ENCODE data around the gene CDKN2B.

CDKN2B gene

DNA sequence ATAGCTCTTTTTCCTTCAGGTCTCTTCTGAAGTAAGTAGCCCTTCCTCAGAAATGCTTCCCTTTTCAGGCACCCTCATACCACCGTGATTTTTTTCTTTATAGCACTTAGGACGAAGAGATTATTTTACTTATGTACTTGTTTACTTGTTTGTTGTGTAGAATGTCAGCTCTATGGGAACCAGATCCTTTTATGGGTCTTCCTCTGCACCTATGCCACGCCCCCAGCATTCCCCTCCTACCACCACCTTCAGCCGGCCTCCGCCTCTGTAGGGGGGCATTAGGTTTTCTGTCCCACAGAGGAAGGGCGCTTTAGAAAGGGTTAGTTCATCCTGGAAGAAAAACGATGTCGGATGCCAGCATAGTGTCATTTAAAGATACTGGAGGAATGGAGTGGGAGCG is 12.7 kb downstream of the CDKN2B start:
- H3K4me3 ChIP-seq (ENCODE audit: low read depth, low read length) = peak overlapping the region; percentile 75
- no peak for TF ChIP-seq CTCF (conservative IDR thresholded peaks at IDR 0.05; ENCODE audit: low read depth, low read length)
- peak; percentile 27 for DNase-seq (ENCODE audit: low read depth)

DNA sequence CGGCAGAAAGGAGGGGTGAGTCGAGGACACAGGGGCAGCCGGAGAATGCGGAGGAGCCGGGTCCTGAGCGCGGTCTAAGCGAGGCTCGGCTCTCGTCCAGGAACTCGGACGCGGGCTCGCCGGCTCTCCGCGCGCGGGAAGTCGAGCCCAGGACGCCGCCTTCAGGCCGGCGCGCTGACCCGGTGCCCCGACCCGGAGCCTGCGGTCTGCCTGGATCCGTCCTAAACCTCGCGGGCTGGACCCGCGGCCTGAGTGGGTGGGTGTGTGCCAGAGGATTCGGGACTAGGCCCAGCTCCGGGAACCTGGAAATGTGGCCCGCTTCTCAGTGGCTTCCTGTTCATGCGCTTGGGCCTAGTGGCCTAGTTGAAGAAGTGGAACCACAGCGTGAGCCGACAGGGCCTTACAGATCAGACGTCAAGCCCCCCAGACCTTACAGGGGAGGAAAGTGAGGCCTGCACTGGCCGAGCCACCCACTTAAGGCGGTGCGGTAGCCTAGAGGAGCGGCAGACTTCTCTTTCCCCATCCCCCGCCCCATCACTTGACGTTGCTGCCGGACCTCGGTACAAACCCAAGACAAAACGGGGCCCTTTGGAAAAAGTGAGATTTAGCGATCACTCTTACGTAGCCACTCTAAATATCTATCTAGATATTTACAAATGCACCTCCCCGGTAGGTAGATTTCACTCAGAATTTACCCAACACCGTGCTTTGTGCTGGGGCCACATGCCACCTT is 13.3 kb downstream of the CDKN2B start:
- TF ChIP-seq CTCF (conservative IDR thresholded peaks at IDR 0.05; ENCODE audit: low read depth, low read length) = peak; percentile 29
- DNase-seq (ENCODE audit: low read depth) = peak; percentile 74
- H3K4me3 ChIP-seq (ENCODE audit: low read depth, low read length) = peak overlapping the region; percentile 75

- TF ChIP-seq CTCF (conservative IDR thresholded peaks at IDR 0.05; ENCODE audit: low read depth, low read length) = no peak
- peak overlapping the region; percentile 75 for H3K4me3 ChIP-seq (ENCODE audit: low read depth, low read length)
- DNase-seq (ENCODE audit: low read depth) = peak; percentile 76
Observed at GRCh38 chr9:21995006-21995665, 14.0 kb downstream of the CDKN2B start.

DNA sequence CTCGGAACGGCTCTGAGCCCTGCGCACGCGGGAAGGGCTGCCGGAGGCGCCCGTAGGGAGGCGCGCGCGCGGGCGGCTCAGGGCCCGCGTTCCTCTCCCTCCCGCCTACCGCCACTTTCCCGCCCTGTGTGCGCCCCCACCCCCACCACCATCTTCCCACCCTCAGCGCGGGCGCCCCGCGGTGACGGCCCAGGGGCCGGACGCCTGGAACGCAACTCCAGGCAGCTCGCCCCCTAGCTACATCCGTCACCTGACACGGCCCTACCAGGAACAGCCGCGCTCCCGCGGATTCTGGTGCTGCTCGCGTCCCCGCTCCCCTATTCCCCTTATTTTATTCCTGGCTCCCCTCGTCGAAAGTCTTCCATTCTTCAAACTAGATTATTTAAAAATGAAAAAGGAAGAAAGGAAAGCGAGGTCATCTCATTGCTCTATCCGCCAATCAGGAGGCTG is 14.5 kb downstream of the CDKN2B start, which contains the start of gene CDKN2B-AS1:
TSS of gene CDKN2B-AS1 (plus strand) at position 236 of the 450 bp plus-strand sequence.
- peak; percentile 83 for DNase-seq (ENCODE audit: low read depth)
- peak within 1 kb of the TSS; percentile 75 for H3K4me3 ChIP-seq (ENCODE audit: low read depth, low read length)
- no peak for TF ChIP-seq CTCF (conservative IDR thresholded peaks at IDR 0.05; ENCODE audit: low read depth, low read length)

- DNase-seq (ENCODE audit: low read depth) = peak; percentile 60
- TF ChIP-seq CTCF (conservative IDR thresholded peaks at IDR 0.05; ENCODE audit: low read depth, low read length) = no peak
- peak within 1 kb of the TSS; percentile 75 for H3K4me3 ChIP-seq (ENCODE audit: low read depth, low read length)
Observed at GRCh38 chr9:21993893-21994555, 15.1 kb downstream of the CDKN2B start, which contains the start of gene CDKN2A. Gene CDKN2A, minus strand, starts transcription at chr9:21994392.

GRCh38 chr9:21993007-21993406 is 16.1 kb downstream of the CDKN2B start:
- H3K4me3 ChIP-seq (ENCODE audit: low read depth, low read length) = peak overlapping the region; percentile 75
- no peak for TF ChIP-seq CTCF (conservative IDR thresholded peaks at IDR 0.05; ENCODE audit: low read depth, low read length)

More at GRCh38 chr9:21993007-21993406, 16.1 kb downstream of the CDKN2B start:
- DNase-seq (ENCODE audit: low read depth) = no peak

Measured in choroid plexus epithelial cell (primary cell).